EL (cell line): ENCODE data around the gene LRRC15.

ENCODE experiments used
- DNase-seq: peaks from one replicate; pipeline ENCODE4 v3.0.0-alpha.2; 2016

The LRRC15 gene

GRCh38 chr3:194369522-194370279 is at the start of gene LRRC15:
TSS of gene LRRC15 (minus strand) at chr3:194369743. CDS start at chr3:194361043, 8,700 bp downstream.
- peak; percentile 78 for DNase-seq

GRCh38 chr3:194418671-194419070 is 49.1 kb upstream of the LRRC15 start:
- DNase-seq, result no peak

- DNase-seq, result peak; percentile 30
These were observed 37.9 kb upstream of the LRRC15 start for GRCh38 chr3:194407423-194407822.

GRCh38 chr3:194405766-194406165 is 36.2 kb upstream of the LRRC15 start:
- no peak for DNase-seq

GRCh38 chr3:194404365-194405140 is 35.0 kb upstream of the LRRC15 start:
- DNase-seq, result peak; percentile 62

- no peak for DNase-seq
These were observed 32.4 kb upstream of the LRRC15 start for GRCh38 chr3:194401868-194402329.

GRCh38 chr3:194401346-194401745 is 31.8 kb upstream of the LRRC15 start:
- DNase-seq, result no peak

GRCh38 chr3:194399874-194400411 is 30.4 kb upstream of the LRRC15 start:
- no peak for DNase-seq

- DNase-seq, result no peak
These were observed 29.6 kb upstream of the LRRC15 start, which contains the start of gene GP5 for GRCh38 chr3:194399166-194399565. TSS of gene GP5 (minus strand) at chr3:194399266. CDS start at chr3:194398282, 984 bp downstream.

- DNase-seq, result no peak
These were observed 28.3 kb upstream of the LRRC15 start for GRCh38 chr3:194397757-194398312.

- no peak for DNase-seq
These were observed 27.6 kb upstream of the LRRC15 start for GRCh38 chr3:194396859-194397756.

GRCh38 chr3:194396539-194396858 is 27.0 kb upstream of the LRRC15 start:
- DNase-seq, result no peak

GRCh38 chr3:194395778-194396538 is 26.4 kb upstream of the LRRC15 start:
- DNase-seq, result no peak

- DNase-seq, result no peak
These were observed 25.7 kb upstream of the LRRC15 start for GRCh38 chr3:194395212-194395611.

- DNase-seq, result no peak
These were observed 23.0 kb upstream of the LRRC15 start for GRCh38 chr3:194392576-194392975.

GRCh38 chr3:194390835-194391234 is 21.3 kb upstream of the LRRC15 start:
- no peak for DNase-seq

GRCh38 chr3:194389269-194389668 is 19.7 kb upstream of the LRRC15 start:
- DNase-seq, result no peak

- DNase-seq, result no peak
These were observed 18.4 kb upstream of the LRRC15 start for GRCh38 chr3:194387926-194388418.

- no peak for DNase-seq
These were observed 17.7 kb upstream of the LRRC15 start for GRCh38 chr3:194387276-194387675.

GRCh38 chr3:194386648-194387047 is 17.1 kb upstream of the LRRC15 start:
- DNase-seq, result no peak

- no peak for DNase-seq
These were observed 16.5 kb upstream of the LRRC15 start for GRCh38 chr3:194386066-194386465.
